Activated naive CD4-positive, alpha-beta T cell treated with anti-CD3 and anti-CD28 coated beads, Interleukin-2, amount 50 U/mL, for 72 hours (primary cell): Measurements from ENCODE around the gene KRT32. TPM values are rescaled to one million over a fixed set of nuclear protein-coding genes. Genes with fewer than 3 reads are reported as not detected.

Experiments
- ATAC-seq, 2 donors: fragments of 150-1000 bp; cut with Tn5 transposase; 2 replicates each; pipeline ENCODE4 v1.10.0; 2021; ENCODE audit warnings: mild to moderate bottlenecking in 2 of 2, moderate library complexity in 2 of 2
- DNase-seq, 2 donors: peaks; one replicate each; pipeline ENCODE4 v3.0.0; 2021 to 2022; ENCODE audit warnings: low spot score in 2 of 2
- H3K27ac Mint-ChIP-seq, 2 donors: one replicate each; pipeline ENCODE4 v1.8.0; 2022; ENCODE audit warnings: mild to moderate bottlenecking in 2 of 2, mixed read lengths in 2 of 2
- H3K36me3 Mint-ChIP-seq, 2 donors: one replicate each; pipeline ENCODE4 v1.8.0; 2022; ENCODE audit warnings: mixed read lengths in 2 of 2
- H3K9me3 Mint-ChIP-seq, 2 donors: one replicate each; pipeline ENCODE4 v1.8.0; 2022; ENCODE audit warnings: mixed read lengths in 2 of 2
- total RNA-seq, 2 donors: library from RNA; stranded (reverse); gene quantifications; one replicate each; pipeline ENCODE4 v1.2.3, GENCODE V29; 2022

The KRT32 gene
- total RNA-seq, 2 donors from 2014 or later = not detected

DNA sequence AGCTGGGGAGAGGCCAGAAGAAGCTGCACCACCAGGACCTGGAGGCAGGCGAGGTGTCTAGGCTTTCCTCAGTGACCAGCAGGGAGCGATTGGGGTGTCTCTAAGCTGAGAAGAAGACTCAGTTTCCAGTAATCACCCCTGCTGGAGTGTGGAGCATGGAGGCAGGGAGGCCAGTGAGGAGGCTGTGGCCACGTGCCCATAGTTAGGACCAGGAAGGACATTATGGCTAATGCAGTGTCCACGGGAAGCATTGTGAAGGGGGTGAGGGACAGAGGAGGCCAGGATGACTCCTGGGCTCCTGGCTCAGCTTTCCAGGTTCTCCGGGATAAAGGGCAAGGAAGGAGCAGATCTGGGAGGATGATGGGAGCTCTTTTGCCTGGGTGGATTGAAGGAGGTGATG, 32.5 kb upstream of the KRT32 start:
- ATAC-seq (no peak), DNase-seq (no peak)
- Mint-ChIP-seq H3K27ac (peak overlapping the region in 1 of 2 donors; percentile 66), H3K9me3 (no peaks in the 10 kb centered on the region), H3K36me3 (no peaks in the 10 kb centered on the region)

DNA sequence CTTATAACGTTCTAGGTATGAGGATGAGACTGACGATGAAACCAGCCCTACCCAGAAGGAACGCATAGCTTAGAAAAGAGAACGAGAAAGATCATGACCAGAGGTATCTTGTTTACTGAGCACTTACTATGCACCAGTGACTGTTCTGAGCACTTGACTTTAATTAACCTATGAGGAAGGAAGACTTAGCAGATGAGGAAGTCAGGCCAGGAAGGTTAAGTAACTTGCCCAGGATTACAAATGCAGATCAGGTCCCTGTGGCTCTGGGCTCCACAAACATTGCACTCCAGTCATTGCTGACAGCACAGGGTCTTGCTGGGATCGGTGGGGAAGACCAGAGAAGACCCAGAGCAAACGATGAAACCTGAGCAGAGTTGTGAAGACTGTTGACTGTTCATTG, 31.1 kb upstream of the KRT32 start:
- ATAC-seq = no peak
- Mint-ChIP-seq H3K36me3 (no peaks in the 10 kb centered on the region), H3K9me3 (no peaks in the 10 kb centered on the region)

DNA sequence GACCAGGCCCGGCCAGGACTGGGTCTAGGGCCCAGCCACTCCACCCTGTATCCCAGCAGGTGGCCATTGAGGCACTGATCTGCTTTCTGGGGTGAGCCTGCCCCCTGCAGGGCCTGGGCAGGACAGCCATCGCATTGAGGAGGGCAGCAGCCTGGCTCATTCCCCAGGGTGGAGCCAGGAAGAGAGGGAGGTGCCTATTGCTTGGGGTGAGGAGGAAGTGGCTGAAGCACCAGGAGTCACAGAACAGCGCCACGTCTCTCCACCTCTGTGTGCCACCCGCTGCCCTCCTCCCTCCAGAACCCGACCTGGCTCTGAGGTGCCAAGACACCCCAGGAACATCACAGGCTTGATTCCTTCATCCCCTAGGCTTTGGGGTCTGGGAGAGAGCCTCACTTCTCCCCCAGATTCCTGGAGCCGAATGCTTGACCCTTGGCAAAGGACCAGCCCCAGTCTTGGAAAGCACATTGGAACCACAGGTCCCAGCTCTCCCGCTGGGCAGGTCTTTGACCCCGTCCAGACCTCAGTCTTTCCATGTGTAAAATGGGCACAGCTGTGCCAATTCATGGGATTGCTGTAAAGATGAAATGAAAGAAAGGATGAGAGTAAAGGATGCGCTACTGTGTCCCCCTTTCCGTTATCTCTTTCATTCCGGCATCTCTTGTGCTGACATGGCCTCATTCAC, 29.8 kb upstream of the KRT32 start:
- H3K9me3 Mint-ChIP-seq = no peaks in the 10 kb centered on the region
- H3K36me3 Mint-ChIP-seq = no peaks in the 10 kb centered on the region
- peak overlapping the region; percentile 20 to 55 for H3K27ac Mint-ChIP-seq
- peak; percentile 73 to 81 for DNase-seq
- ATAC-seq = peak; percentile 96 to 99

More for the DNA sequence above, 31.1 kb upstream of the KRT32 start:
- H3K27ac Mint-ChIP-seq = no peak overlapping the region
- DNase-seq = no peak

DNA sequence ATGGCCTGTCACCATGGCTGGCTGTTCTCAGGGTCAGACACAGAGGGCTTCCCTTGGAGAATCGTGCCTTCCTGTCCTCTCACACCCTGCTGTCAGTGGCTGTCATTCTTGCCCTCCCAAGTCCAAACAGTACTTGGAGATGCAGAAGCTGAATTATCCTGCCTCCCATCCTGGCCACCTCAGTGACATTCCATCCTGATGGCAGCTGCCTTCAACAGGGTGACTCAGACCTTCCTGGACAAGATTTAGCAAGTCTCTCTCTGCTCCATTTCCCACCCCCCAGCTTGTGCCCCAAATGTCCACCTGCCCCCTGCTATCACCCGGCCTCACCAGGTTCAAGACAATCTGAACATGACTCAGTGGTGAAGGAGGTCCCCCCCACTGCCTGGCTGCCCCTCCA, 27.3 kb upstream of the KRT32 start:
- no peak for ATAC-seq
- no peak overlapping the region for H3K27ac Mint-ChIP-seq
- no peaks in the 10 kb centered on the region for H3K36me3 Mint-ChIP-seq
- no peaks in the 10 kb centered on the region for H3K9me3 Mint-ChIP-seq
- no peak for DNase-seq

DNA sequence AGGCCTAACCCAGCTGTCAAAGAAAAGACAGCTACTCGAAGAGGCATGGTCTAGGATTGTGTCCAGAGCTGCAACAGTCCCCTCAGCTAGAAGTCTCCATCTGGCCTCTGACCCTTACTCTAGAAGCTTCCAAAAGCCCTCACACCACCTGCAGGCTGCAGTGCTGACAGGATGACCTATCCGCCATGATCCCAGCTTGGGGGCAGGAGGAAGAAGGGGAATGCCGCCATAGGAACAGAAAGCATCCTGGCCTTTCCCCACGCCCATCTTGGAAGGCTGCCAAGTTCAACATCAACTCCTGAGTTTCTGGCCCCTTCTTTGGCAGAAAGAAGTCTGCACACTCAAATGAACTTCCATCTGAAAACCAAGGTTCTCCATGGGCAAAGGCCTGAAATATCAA, 25.6 kb upstream of the KRT32 start:
- no peaks in the 10 kb centered on the region for H3K9me3 Mint-ChIP-seq
- ATAC-seq (no peak), DNase-seq (no peak)
- no peak overlapping the region for H3K27ac Mint-ChIP-seq
- H3K36me3 Mint-ChIP-seq = no peaks in the 10 kb centered on the region

DNA sequence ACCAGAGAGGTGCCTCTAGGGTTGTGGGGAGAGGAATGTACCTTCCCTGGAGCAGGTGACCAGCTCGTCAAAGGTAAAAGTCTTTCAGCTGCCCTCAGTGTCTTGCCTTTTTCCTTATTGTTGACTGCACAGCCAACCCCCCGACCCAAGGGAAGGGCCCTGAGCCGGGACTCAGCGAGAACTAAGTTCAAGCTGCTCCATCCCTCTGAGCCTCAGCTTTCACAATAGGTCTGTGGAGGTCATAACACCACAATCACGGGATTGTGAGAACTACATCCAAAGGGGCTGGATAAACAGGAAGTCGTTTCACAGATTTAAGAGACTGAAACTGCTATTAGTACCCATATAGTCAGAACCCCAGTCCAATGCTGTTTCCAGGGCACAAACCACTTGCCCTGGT, 25.2 kb upstream of the KRT32 start:
- H3K9me3 Mint-ChIP-seq = no peaks in the 10 kb centered on the region
- no peaks in the 10 kb centered on the region for H3K36me3 Mint-ChIP-seq
- ATAC-seq = no peak
- peak overlapping the region in 1 of 2 donors; percentile 72 for H3K27ac Mint-ChIP-seq
- DNase-seq = no peak

DNA sequence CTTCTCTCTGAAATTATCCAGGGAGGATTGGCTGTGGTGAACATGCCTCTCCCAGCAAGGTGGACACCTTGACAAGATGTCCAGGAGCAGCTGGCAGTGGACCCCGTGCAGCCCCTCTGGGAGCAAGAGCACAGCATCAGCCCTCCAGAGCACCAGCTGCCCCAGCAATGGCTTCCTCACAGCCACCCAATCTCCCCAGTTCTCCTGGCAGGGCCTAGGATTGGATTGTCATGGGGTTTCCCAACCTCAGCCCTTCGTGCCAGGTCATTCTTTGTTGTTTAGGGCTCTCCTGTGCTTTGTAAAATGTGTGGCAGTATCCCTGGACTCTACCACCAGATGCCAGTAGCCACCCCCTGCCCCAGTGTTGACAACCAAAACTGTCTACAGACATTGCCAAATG, 24.3 kb upstream of the KRT32 start:
- H3K9me3 Mint-ChIP-seq = no peaks in the 10 kb centered on the region
- H3K27ac Mint-ChIP-seq = no peak overlapping the region
- no peak for DNase-seq
- H3K36me3 Mint-ChIP-seq = no peaks in the 10 kb centered on the region
- no peak for ATAC-seq

DNA sequence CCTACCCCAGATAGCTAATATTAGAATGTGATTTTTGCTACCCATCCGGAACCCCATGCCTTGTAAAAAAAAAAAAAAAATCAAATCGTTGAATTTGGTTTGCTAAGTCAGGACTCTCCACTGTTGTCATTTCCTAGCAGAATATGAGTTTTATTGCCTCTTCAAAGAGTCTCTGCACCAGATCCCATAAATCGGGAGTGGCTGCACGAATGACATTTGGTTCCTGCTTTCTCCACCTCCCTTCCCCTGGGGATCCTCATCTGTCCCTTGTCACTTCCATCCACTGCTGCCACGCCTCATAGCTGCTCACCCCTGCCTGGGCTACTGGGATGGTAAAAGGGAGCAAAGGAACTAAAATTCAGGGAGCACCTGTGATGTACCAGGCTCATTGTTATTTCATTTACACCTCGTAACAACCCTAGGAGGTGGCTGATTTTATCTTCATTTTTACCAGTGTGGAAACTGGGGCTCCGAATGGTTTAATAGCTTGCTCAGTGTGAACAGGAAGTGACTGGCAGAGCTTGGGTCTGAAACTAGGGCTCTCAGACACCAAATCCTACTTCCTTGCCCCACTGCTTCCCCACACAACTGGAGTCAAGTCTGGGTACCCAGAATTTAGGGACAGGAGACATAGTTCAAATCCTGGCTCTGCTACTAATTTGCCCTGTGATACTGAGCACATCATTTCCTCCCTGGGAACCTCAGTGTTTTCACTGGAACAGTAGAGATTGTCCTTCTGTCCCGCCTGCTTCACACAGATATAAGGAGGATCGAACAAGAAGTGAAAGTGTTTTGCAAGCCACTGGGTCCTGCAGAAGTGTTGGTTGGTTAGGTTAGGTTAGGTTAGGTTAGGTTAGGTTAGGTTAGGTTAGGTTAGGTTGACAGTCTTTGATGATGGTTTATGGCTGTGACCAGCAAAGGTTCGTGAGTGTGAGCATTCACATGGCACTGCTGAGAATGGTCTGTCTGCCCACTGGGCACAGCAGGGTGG, 23.1 kb upstream of the KRT32 start:
- Mint-ChIP-seq H3K9me3 (no peaks in the 10 kb centered on the region), H3K27ac (peak overlapping the region in 1 of 2 donors; percentile 34), H3K36me3 (no peaks in the 10 kb centered on the region)
- ATAC-seq (no peak), DNase-seq (no peak)

DNA sequence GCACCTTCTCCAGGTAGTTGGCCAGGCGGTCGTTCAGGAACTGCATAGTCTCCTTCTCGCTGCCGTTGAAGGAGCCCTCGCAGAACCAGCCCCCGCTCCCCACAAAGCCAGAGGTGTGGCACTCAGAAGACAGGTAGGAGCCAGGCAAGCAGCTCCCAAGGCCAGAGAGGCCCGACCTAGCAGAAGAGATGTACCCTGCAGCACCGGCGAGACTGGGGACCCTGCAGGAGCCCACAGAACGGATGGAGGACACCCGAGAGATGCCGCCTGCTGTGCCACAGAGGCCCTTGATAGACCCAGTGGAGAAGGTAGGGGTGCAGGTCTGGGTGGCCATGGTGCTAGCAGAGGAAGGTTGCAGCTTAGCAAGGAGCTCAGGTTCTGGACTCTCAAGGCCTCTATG, 22.3 kb upstream of the KRT32 start, which contains the start of gene KRT36:
Gene KRT36, minus strand, starts transcription at position 380 of the 400 bp plus-strand sequence. Its CDS starts 46 bp downstream, at position 334.
- no peaks in the 10 kb centered on the region for H3K9me3 Mint-ChIP-seq
- H3K27ac Mint-ChIP-seq = peak within 1 kb of the TSS in 1 of 2 donors; percentile 34
- ATAC-seq (no peak), DNase-seq (no peak)
- no peaks in the 10 kb centered on the region for H3K36me3 Mint-ChIP-seq

DNA sequence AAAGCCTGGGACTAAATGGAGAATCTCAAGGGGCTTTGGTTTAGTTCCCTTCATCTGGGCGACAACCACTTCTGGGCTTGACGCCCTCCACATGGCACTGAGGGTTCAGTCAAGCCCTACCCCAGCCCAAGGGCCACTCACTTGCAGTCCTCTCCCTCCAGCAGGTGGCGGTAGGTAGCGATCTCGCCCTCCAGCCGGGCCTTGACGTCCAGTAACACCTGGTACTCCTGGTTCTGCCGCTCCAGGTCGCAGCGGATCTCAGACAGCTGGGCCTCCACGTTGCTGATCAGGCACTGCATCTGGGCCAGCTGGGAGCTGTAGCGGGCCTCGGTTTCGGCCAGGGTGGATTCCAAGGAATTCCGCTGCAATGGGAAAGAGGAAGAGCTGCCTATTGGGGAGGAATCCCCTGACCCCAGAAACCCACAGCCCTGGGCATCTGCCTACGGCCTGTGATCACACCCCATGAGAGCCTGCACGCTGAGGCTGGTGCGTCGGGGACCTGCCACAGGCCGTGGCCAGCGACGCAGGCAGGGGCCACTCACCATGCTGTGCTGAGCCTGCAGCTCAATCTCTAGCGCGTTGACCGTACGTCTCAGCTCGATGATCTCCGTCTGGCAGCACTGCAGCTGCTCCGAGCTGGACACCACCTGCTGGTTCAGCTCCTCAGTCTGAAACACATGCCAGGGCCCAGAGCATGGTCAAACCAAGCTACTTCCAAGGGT, 19.8 kb upstream of the KRT32 start:
- Mint-ChIP-seq H3K9me3 (no peaks in the 10 kb centered on the region), H3K27ac (no peak overlapping the region), H3K36me3 (no peaks in the 10 kb centered on the region)
- DNase-seq = peak in 1 of 2 donors; percentile 62
- ATAC-seq = peak in 1 of 2 donors; percentile 31

DNA sequence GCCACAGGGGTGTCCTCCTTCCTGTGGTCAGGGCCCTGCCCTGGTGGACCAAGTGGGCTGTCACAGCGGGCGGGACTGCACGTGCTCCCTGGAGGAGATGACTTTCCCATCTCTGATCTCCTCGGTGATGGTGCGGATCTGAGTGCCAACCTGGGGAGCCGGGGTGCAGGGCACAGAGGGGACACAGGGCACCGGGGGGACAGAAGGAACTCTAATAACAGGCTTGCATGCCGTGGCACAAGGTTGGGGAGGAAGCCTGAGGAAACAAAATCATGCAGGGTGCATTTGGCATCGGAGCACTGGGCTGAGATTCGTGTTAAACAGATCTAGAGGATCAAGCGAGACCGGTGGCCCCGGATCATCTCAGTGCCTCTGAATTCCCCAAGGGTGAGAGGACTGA, 19.1 kb upstream of the KRT32 start:
- DNase-seq (no peak), ATAC-seq (no peak)
- H3K9me3 Mint-ChIP-seq = no peaks in the 10 kb centered on the region
- H3K27ac Mint-ChIP-seq = no peak overlapping the region
- no peaks in the 10 kb centered on the region for H3K36me3 Mint-ChIP-seq

DNA sequence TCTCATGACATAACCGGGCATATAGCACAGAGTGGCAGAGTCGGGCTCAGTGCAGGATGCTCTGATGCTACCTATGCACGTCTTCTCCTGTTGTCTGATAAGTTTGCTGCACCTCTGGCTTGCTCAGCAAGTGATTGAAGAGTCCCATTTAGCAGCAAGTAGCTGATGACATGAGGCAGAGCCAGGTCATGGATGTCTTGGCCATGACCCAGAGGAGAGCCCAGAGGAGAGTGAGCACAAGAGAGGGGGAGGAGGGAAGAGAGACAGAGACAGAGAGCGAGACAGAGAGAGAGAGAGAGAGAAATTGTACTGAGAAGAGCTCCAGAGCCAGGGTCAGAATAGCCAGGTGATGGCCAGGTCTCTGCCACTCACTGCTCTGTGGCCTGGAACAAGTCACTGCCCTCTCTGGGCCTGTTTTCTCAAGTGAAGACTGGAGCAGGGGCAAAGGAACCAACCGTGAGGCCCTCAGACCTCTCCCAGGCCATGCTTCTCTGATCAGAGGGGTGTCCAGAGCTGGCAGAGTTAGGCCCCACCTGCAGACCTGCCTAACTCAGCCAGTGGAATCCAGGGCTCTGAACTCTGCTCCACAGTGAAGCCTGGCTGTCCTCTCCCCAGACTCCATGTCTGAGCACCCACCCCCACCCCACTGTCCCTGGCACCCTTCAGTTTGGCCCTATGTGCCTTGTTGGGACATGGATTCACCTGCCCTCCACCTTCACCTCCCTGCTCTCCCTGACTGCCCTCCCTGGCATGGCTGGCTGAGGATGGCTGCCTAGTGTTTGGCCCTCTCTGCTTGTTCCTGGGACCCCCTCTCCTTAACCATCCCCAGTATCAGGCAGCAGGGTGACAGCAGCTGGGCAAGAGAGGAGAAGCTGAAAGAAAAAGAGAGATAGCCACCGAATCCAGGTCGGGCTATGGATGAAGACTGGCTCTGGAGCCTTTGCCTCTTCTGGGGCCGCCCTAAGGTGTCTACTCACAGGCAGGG, 18.0 kb upstream of the KRT32 start:
- ATAC-seq = no peak
- no peaks in the 10 kb centered on the region for H3K9me3 Mint-ChIP-seq
- no peak for DNase-seq
- no peak overlapping the region for H3K27ac Mint-ChIP-seq
- no peaks in the 10 kb centered on the region for H3K36me3 Mint-ChIP-seq

DNA sequence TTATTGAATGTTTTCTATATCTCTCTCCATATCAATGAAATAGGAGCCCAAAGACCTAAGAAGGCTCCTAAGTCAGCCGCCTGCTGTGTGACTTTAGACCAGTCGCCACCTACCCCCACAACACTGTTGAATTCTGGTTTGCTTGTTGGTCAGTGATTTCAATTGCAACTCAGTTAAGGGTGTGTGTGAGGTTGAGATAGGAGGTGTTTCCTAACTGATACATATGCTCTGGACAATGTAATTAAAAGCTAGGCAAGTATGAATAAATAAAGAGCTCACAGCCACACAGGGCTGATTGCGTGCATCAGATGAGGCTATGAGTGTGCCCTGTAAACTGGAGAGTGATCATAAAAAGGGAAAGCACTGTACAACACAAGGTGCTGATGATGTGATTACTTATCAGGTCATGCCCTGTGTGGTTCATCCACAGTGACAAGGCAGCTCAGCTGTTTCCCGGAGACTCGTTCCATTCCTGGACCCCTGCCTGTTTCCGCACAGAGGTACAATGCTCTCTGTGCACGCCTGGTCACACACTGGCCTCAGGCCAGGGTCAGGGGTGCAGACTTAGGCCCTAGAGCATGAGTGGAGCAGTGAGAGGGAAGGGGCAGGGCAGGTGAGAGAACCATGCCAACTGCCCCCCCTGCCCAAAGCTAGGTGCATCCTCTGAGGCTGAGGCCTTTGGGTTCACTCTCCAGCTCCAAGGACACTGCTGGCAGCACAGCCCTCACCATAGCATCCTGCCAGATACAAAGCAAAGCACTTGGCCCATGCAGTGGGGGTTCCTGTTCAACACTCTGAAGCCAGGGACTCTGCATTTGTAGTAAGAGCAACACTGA, 17.0 kb upstream of the KRT32 start:
- H3K27ac Mint-ChIP-seq = no peak overlapping the region
- no peak for DNase-seq

DNA sequence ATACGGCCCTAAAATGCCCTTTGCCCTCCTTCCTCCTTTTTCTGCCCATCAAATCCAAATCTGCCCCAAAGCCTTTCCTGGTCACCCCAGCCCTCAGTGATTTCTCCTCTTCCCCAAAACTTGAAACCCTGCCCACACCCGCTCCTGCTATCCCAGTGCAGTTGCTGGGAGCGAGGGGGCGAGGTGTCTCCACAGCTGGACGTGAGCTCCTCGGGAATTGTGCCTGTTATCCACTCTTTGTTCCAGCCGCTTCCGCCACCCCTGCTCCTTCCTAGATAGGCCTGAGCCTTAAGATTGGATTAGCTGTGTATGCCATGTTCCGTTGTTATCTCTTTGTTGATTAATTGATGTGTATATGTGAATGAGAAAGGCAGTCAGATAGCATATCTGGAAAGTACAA, 16.3 kb upstream of the KRT32 start:
- DNase-seq (peak in 1 of 2 donors; percentile 11), ATAC-seq (no peak)
- Mint-ChIP-seq H3K9me3 (no peaks in the 10 kb centered on the region), H3K36me3 (no peaks in the 10 kb centered on the region), H3K27ac (no peak overlapping the region)

More for the DNA sequence above, 17.0 kb upstream of the KRT32 start:
- H3K36me3 Mint-ChIP-seq = no peaks in the 10 kb centered on the region
- no peak for ATAC-seq
- H3K9me3 Mint-ChIP-seq = no peaks in the 10 kb centered on the region

DNA sequence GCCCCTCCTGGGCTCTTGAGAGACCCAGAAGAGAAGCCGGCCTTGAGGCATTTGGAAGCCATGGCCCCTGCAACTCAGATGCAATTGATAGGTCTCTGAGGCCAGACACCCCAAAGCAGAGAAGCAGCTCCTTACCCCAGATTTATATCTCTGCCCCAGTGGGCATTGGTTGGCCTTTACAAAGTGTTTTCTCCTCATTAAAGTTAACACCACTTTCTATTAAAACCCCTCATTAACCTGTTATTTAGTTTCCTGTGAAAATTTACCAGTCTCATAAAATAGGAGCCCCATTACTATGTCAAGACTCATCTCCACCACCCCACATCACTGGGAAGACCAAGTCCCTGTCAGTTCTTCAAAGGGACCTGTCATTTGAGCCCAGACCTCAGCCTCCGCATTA, 13.8 kb upstream of the KRT32 start, which contains the start of gene KRT35:
Gene KRT35, minus strand, starts transcription at position 116 of the 400 bp plus-strand sequence. Its CDS starts 54 bp downstream, at position 62.
- H3K27ac Mint-ChIP-seq = no peak within 1 kb of the TSS
- ATAC-seq (no peak), DNase-seq (no peak)
- H3K36me3 Mint-ChIP-seq = no peaks in the 10 kb centered on the region
- H3K9me3 Mint-ChIP-seq = no peaks in the 10 kb centered on the region
